ENCODE data around the gene BLNK. TPM values are rescaled to one million over a fixed set of nuclear protein-coding genes. Genes with fewer than 3 reads are reported as not detected.

Gene BLNK
- total RNA-seq, 1 donor from 2014 or later: 7.1 TPM

GRCh38 chr10:96250349-96250748 lies 21.0 kb downstream of the BLNK start:
- Mint-ChIP-seq H3K27ac (no peak overlapping the region), H3K4me1 (peaks cover 1% of the 10 kb centered on the region), H3K4me3 (no peak overlapping the region), H3K27me3 (ENCODE audit: low read depth) (no peaks in the 10 kb centered on the region), H3K36me3 (peaks cover 2% of the 10 kb centered on the region), H3K9me3 (peaks cover 5% of the 10 kb centered on the region)
- DNase-seq (ENCODE audit: low spot score in 2 of 2, unreplicated experiment in 2 of 2): no peak
- no peak for TF ChIP-seq CTCF (IDR thresholded peaks at IDR 0.05; ENCODE audit: unreplicated experiment)

DNA sequence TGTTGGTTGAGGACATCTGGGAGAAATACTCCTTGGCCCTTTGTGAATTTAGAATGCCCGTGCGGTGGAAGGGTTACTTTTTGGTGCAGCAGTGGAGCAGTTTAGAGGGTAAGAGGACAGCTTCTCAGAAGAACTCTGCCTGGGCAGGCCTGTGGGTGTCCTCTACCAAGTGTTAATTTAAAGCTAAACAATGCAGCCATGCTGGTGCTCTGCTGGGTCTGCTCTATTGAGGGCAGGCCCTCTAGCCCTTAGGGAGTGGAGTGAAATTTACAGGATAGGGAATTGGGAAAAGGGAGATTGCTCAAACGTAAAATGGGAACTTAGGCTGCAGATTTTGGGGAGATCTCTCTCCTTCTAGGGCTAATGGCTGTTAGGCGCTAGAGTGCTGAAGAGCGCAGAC lies 22.1 kb downstream of the BLNK start:
- peaks cover 2% of the 10 kb centered on the region for H3K36me3 Mint-ChIP-seq
- H3K4me1 Mint-ChIP-seq: no peaks in the 10 kb centered on the region
- no peaks in the 10 kb centered on the region for H3K27me3 Mint-ChIP-seq (ENCODE audit: low read depth)
- peaks cover 5% of the 10 kb centered on the region for H3K9me3 Mint-ChIP-seq
- TF ChIP-seq CTCF (IDR thresholded peaks at IDR 0.05; ENCODE audit: unreplicated experiment): no peak
- no peak for DNase-seq (ENCODE audit: low spot score in 2 of 2, unreplicated experiment in 2 of 2)
- no peak overlapping the region for H3K27ac Mint-ChIP-seq
- no peak overlapping the region for H3K4me3 Mint-ChIP-seq

GRCh38 chr10:96244354-96244753 lies 27.0 kb downstream of the BLNK start:
- Mint-ChIP-seq H3K4me3 (no peak overlapping the region), H3K9me3 (peaks cover 10% of the 10 kb centered on the region), H3K27me3 (ENCODE audit: low read depth) (no peaks in the 10 kb centered on the region), H3K27ac (no peak overlapping the region), H3K36me3 (peaks cover 2% of the 10 kb centered on the region), H3K4me1 (no peaks in the 10 kb centered on the region)
- TF ChIP-seq CTCF (IDR thresholded peaks at IDR 0.05; ENCODE audit: unreplicated experiment): no peak
- no peak for DNase-seq (ENCODE audit: low spot score in 2 of 2, unreplicated experiment in 2 of 2)

DNA sequence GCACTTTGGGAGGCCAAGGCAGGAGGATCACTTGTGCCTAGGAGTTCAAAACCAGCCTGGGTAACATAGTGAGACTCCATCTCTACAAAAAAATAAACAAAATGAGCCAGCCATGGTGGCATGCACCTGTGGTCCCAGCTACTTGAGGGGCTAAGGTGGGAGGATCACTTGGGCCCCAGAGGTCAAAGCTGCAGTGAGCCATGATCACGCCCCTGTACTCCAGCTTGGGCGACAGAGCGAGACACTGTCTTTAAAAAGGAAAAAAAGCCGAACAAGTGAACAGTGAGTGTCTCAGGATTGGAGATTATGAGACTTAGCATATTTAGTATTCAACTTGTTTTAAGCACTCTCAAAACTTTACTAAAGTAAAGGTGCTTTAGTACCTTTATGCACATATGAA lies 28.1 kb downstream of the BLNK start:
- H3K27me3 Mint-ChIP-seq (ENCODE audit: low read depth): no peaks in the 10 kb centered on the region
- peaks cover 7% of the 10 kb centered on the region for H3K4me1 Mint-ChIP-seq
- TF ChIP-seq CTCF (IDR thresholded peaks at IDR 0.05; ENCODE audit: unreplicated experiment): no peak
- H3K4me3 Mint-ChIP-seq: no peak overlapping the region
- H3K9me3 Mint-ChIP-seq: peaks cover 10% of the 10 kb centered on the region
- no peak for DNase-seq (ENCODE audit: low spot score in 2 of 2, unreplicated experiment in 2 of 2)
- H3K36me3 Mint-ChIP-seq: peaks cover 2% of the 10 kb centered on the region
- no peak overlapping the region for H3K27ac Mint-ChIP-seq

- no peak for DNase-seq (ENCODE audit: low spot score in 2 of 2, unreplicated experiment in 2 of 2)
- Mint-ChIP-seq H3K36me3 (peaks cover 2% of the 10 kb centered on the region), H3K27ac (no peak overlapping the region), H3K27me3 (ENCODE audit: low read depth) (no peaks in the 10 kb centered on the region), H3K9me3 (peaks cover 9% of the 10 kb centered on the region), H3K4me1 (peaks cover 7% of the 10 kb centered on the region), H3K4me3 (no peak overlapping the region)
- TF ChIP-seq CTCF (IDR thresholded peaks at IDR 0.05; ENCODE audit: unreplicated experiment): no peak
Observed at GRCh38 chr10:96242822-96243221, 28.5 kb downstream of the BLNK start.
